Neutrophil (primary cell): ENCODE results near the gene SYT14.

ENCODE experiments used
- H3K27ac ChIP-seq: fragments of 200-600 bp; sonication (generic); 2 replicates; pipeline ENCODE4 v1.5.1; 2016; ENCODE audit warnings: mild to moderate bottlenecking, moderate library complexity
- H3K27me3 ChIP-seq: fragments of 200-600 bp; sonication (generic); 2 replicates; pipeline ENCODE4 v1.6.0; 2016; ENCODE audit warnings: mild to moderate bottlenecking
- H3K36me3 ChIP-seq: fragments of 200-600 bp; sonication (generic); 2 replicates; pipeline ENCODE4 v1.5.1; 2017
- H3K4me1 ChIP-seq, 2 experiments: fragments of 200-600 bp in 1 of 2; sonication (generic) in 1 of 2; 1 replicate in 1 of 2; 2 replicates in 1 of 2; pipeline versions ENCODE4 v1.5.1 to v1.6.1; 2013 to 2016; ENCODE audit warnings: low read depth in 1 of 2, low read length in 1 of 2, mild to moderate bottlenecking in 1 of 2, moderate library complexity in 1 of 2; ENCODE audit not compliant: control insufficient read depth in 1 of 2, insufficient read depth in 1 of 2
- H3K4me3 ChIP-seq, 2 experiments: fragments of 200-600 bp in 1 of 2; sonication (generic) in 1 of 2; 1 replicate in 1 of 2; 2 replicates in 1 of 2; pipeline ENCODE4 v1.5.1; 2013 to 2016; ENCODE audit warnings: low read depth in 1 of 2, low read length in 1 of 2, mild to moderate bottlenecking in 1 of 2, moderate library complexity in 1 of 2
- H3K9me3 ChIP-seq: fragments of 200-600 bp; sonication (generic); 2 replicates; pipeline ENCODE4 v1.5.1; 2016
- TF ChIP-seq, protein P1 (sequence below): fragments of 200-600 bp; sonication (generic); IDR thresholded peaks from 2 replicates; pipeline ENCODE4 v1.5.1; 2016; ENCODE audit warnings: antibody characterized with exemption

Gene SYT14

DNA sequence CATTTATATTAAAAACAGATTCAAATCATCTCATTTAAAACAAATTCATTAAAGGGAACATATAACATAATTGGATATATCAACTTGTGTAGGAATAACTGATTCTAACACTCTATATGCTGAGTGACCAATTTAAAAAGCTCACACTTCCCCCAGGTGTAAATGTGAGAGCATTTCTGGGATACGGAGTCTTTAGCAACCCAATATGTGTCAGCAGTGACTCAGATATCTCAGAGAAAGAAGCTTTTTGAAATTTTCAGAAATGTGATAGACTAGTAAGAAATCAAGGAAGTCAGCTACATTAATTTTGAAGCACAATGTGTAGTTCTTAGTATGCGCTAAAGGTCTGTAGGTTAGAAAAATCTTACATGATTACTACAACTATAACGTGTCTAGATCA lies 206.7 kb downstream of the SYT14 start:
- Histone ChIP-seq H3K4me3 (no peak overlapping the region), H3K36me3 (no peaks in the 10 kb centered on the region), H3K27ac (no peak overlapping the region), H3K4me1 (no peaks in the 10 kb centered on the region), H3K27me3 (no peaks in the 10 kb centered on the region), H3K9me3 (no peaks in the 10 kb centered on the region)
- TF ChIP-seq, protein P1, sequence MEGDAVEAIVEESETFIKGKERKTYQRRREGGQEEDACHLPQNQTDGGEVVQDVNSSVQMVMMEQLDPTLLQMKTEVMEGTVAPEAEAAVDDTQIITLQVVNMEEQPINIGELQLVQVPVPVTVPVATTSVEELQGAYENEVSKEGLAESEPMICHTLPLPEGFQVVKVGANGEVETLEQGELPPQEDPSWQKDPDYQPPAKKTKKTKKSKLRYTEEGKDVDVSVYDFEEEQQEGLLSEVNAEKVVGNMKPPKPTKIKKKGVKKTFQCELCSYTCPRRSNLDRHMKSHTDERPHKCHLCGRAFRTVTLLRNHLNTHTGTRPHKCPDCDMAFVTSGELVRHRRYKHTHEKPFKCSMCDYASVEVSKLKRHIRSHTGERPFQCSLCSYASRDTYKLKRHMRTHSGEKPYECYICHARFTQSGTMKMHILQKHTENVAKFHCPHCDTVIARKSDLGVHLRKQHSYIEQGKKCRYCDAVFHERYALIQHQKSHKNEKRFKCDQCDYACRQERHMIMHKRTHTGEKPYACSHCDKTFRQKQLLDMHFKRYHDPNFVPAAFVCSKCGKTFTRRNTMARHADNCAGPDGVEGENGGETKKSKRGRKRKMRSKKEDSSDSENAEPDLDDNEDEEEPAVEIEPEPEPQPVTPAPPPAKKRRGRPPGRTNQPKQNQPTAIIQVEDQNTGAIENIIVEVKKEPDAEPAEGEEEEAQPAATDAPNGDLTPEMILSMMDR = no peak

DNA sequence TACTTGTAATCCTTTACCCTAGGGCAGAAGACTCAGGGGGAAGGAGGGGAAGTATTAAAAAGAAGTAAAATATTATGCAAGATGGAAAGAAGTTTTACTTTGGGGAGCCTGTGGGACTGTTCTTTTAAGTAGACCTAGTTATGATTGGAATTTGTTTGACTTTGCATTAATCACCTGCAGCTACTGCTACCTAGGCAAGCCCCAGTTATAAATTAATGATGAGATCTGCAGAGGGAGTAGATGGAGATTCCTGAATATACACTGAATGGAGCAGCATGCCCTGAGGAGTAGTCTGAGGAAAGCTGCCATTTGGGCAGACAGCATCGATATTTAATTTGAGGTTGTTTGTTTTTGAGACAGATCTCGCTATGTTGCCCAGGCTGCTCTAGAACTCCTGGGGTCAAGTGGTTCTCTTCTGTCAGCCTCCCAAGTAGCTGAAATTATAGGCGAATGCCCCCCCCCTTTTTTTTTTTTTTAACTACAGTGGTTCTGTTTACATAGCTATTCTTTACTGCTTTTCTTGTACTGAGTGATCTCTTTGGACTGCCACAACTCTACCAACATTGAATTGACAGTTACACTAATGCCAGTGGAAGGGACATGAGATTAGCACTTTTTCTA lies 213.1 kb downstream of the SYT14 start:
- H3K27me3 ChIP-seq = no peaks in the 10 kb centered on the region
- TF ChIP-seq, protein P1 = no peak
- no peak overlapping the region for H3K27ac ChIP-seq

DNA sequence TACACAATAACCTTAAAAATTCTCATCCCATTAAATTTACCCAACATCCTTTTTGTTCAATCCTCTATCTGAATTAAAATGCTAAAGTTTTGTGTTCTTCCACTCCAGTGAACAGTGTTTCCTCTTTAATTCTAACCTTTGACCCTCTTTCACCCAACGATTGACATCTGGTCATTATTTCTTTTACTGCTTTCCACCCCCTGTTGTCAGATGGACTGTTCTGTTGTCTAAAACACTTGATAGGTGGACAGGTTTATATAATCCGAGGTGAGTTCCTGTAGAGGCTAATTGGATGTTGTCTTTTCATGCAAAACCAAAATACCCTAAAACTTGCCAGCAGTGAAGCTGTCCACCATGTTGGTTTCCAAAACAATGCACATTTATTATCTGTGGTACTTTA lies 221.2 kb downstream of the SYT14 start:
- H3K4me3 ChIP-seq = no peak overlapping the region
- H3K36me3 ChIP-seq = no peaks in the 10 kb centered on the region
- H3K27ac ChIP-seq = no peak overlapping the region
- no peaks in the 10 kb centered on the region for H3K9me3 ChIP-seq
- no peaks in the 10 kb centered on the region for H3K4me1 ChIP-seq
- TF ChIP-seq, protein P1 = no peak
- H3K27me3 ChIP-seq = no peaks in the 10 kb centered on the region

More for the DNA sequence above, 213.1 kb downstream of the SYT14 start:
- H3K4me1 ChIP-seq = no peaks in the 10 kb centered on the region
- no peaks in the 10 kb centered on the region for H3K9me3 ChIP-seq
- no peak overlapping the region for H3K4me3 ChIP-seq
- H3K36me3 ChIP-seq = no peaks in the 10 kb centered on the region

DNA sequence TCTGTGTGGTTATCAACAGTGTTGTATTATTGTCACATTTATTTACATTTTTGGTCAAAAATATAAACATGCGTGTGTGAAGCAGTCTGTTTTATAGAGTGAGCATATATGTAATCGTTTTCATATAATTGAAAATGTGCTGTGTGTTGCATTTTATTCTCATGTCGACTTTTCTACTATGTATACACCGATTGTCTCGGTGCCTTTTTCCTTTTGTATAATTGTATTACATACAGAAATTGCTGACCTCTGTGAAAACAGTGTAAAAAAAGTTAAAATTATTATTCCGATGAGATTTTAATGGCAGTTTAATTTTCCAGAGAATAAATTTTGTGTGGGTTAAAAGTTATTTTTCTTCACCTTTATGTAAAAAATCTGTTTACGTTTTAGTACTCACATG lies 232.2 kb downstream of the SYT14 start:
- no peak overlapping the region for H3K4me3 ChIP-seq
- no peaks in the 10 kb centered on the region for H3K4me1 ChIP-seq
- no peak overlapping the region for H3K27ac ChIP-seq
- H3K27me3 ChIP-seq = no peaks in the 10 kb centered on the region
- H3K36me3 ChIP-seq = no peaks in the 10 kb centered on the region
- H3K9me3 ChIP-seq = no peaks in the 10 kb centered on the region
- TF ChIP-seq, protein P1 = no peak

DNA sequence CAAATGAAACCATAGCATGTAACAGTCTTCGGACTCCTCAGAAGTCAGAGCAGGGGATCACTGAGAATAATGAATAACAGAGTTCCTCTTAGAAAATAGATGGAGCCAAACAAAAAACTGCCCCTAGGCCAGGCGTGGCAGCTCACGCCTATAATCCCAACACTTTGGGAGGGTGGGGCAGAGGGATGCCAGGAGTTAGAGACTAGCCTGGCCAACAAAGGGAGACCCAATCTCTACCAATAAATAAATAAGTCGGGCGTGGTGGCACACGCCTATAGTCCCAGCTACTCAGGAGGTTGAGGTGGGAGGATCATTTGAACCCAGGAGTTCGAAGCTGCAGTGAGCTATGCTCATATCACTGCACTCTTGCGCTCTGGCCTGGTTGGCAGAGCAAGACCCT lies 236.1 kb downstream of the SYT14 start:
- no peak overlapping the region for H3K27ac ChIP-seq
- H3K9me3 ChIP-seq = no peaks in the 10 kb centered on the region
- H3K4me3 ChIP-seq = no peak overlapping the region
- TF ChIP-seq, protein P1 = no peak
- no peaks in the 10 kb centered on the region for H3K4me1 ChIP-seq
- no peaks in the 10 kb centered on the region for H3K27me3 ChIP-seq
- H3K36me3 ChIP-seq = no peaks in the 10 kb centered on the region
